Neuronal stem cell (in vitro differentiated cells): ENCODE measurements around the gene SCGB1C1.

ENCODE experiments used
- DNase-seq: peaks from one replicate; pipeline ENCODE4 v3.0.0-alpha.2; 2013; ENCODE audit warnings: low spot score
- H2AFZ ChIP-seq: one replicate; pipeline ENCODE4 v1.6.1; 2013; ENCODE audit warnings: mild to moderate bottlenecking, low read length, inconsistent platforms
- H2AK5ac ChIP-seq: 2 replicates; pipeline ENCODE4 v1.6.1; 2013; ENCODE audit warnings: low read depth, mild to moderate bottlenecking, inconsistent platforms, low read length, moderate library complexity, mixed read lengths
- H2BK120ac ChIP-seq: 2 replicates; pipeline ENCODE4 v1.6.1; 2013; ENCODE audit warnings: low read depth, mild to moderate bottlenecking, inconsistent platforms, low read length, moderate library complexity, mixed read lengths
- H2BK12ac ChIP-seq: one replicate; pipeline ENCODE4 v1.6.1; 2013; ENCODE audit warnings: low read length, inconsistent platforms
- H2BK15ac ChIP-seq: 2 replicates; pipeline ENCODE4 v1.6.1; 2013; ENCODE audit warnings: mild to moderate bottlenecking, low read length, inconsistent platforms, mixed read lengths
- H2BK5ac ChIP-seq: one replicate; pipeline ENCODE4 v1.6.1; 2013; ENCODE audit warnings: inconsistent platforms, mild to moderate bottlenecking, low read length, moderate library complexity
- H3K14ac ChIP-seq: one replicate; pipeline ENCODE4 v1.6.1; 2013; ENCODE audit warnings: low read length, inconsistent platforms
- H3K18ac ChIP-seq: 2 replicates; pipeline ENCODE4 v1.6.1; 2013; ENCODE audit warnings: low read length, inconsistent platforms
- H3K23ac ChIP-seq: 2 replicates; pipeline ENCODE4 v1.6.1; 2013; ENCODE audit warnings: low read depth, mild to moderate bottlenecking, mixed read lengths, low read length, inconsistent platforms; ENCODE audit not compliant: poor library complexity
- H3K27ac ChIP-seq: replicated peaks from 3 replicates; pipeline ENCODE4 v1.5.1; 2013; ENCODE audit warnings: low read length, inconsistent platforms
- H3K27me3 ChIP-seq, 3 experiments: 2 replicates each; pipeline ENCODE4 v1.6.1; 2013; ENCODE audit warnings: low read length in 3 of 3, mild to moderate bottlenecking in 2 of 3, inconsistent platforms in 1 of 3, low read depth in 1 of 3, mixed read lengths in 1 of 3, moderate library complexity in 1 of 3; ENCODE audit not compliant: control insufficient read depth in 3 of 3, insufficient read depth in 3 of 3
- H3K36me3 ChIP-seq, 2 donors: replicated peaks in 1 of 2; 2 replicates each; pipeline ENCODE4 v1.6.1; 2013; ENCODE audit warnings: low read length in 2 of 2; ENCODE audit not compliant: control insufficient read depth in 2 of 2, insufficient read depth in 2 of 2
- H3K4ac ChIP-seq: 2 replicates; pipeline ENCODE4 v1.6.1; 2013; ENCODE audit warnings: inconsistent platforms, mild to moderate bottlenecking, low read length, moderate library complexity
- H3K4me1 ChIP-seq, 2 donors: 1 replicate in 1 of 2; 2 replicates in 1 of 2; pipeline ENCODE4 v1.6.1; 2013; ENCODE audit warnings: low read length in 2 of 2, low read depth in 1 of 2; ENCODE audit not compliant: control insufficient read depth in 2 of 2, insufficient read depth in 1 of 2
- H3K4me2 ChIP-seq: one replicate; pipeline ENCODE4 v1.6.1; 2013; ENCODE audit warnings: mild to moderate bottlenecking, low read length, inconsistent platforms; ENCODE audit not compliant: insufficient read depth, poor library complexity, severe bottlenecking
- H3K4me3 ChIP-seq, 2 donors: 2 replicates each; pipeline ENCODE4 v1.5.1; 2013; ENCODE audit warnings: low read length in 2 of 2, mild to moderate bottlenecking in 2 of 2, inconsistent platforms in 1 of 2, moderate library complexity in 1 of 2
- H3K79me1 ChIP-seq: one replicate; pipeline ENCODE4 v1.6.1; 2013; ENCODE audit warnings: low read depth, mild to moderate bottlenecking, inconsistent platforms, low read length, moderate library complexity
- H3K9ac ChIP-seq: one replicate; pipeline ENCODE4 v1.6.1; 2013; ENCODE audit warnings: mild to moderate bottlenecking, low read depth, low read length, inconsistent platforms; ENCODE audit not compliant: poor library complexity
- H3K9me3 ChIP-seq, 2 donors: replicated peaks in 1 of 2; 2 replicates each; pipeline versions ENCODE3 to v1.6.1; 2013; ENCODE audit warnings: low read length in 2 of 2, mild to moderate bottlenecking in 2 of 2, inconsistent platforms in 1 of 2, low read depth in 1 of 2, mixed read lengths in 1 of 2, moderate library complexity in 1 of 2; ENCODE audit not compliant: control insufficient read depth in 2 of 2, insufficient read depth in 1 of 2
- H4K8ac ChIP-seq: one replicate; pipeline ENCODE4 v1.6.1; 2013; ENCODE audit warnings: low read depth, mild to moderate bottlenecking, inconsistent platforms, low read length, moderate library complexity
- H4K91ac ChIP-seq: one replicate; pipeline ENCODE4 v1.6.1; 2013; ENCODE audit warnings: low read length, low read depth, mild to moderate bottlenecking, inconsistent platforms; ENCODE audit not compliant: poor library complexity
- WGBS, 2 donors: extraction: QIAGEN DNeasy Blood & Tissue Kit; methylation state at CpG; one replicate each; pipeline ENCODE4 v1.1.7; 2013; ENCODE audit warnings: missing lambda C conversion rate in 2 of 2, mixed read lengths in 1 of 2; ENCODE audit not compliant: insufficient read length in 2 of 2, insufficient replicate concordance in 1 of 2; ENCODE audit errors: extremely low coverage in 2 of 2; 5-methylcytosine and 5-hydroxymethylcytosine counted together

The SCGB1C1 gene

GRCh38 chr11:210122-210802 lies 17.4 kb downstream of the SCGB1C1 start:
- H2BK15ac ChIP-seq: no peak overlapping the region
- H3K79me1 ChIP-seq: peaks cover 29% of the 10 kb centered on the region
- peak overlapping the region in 1 of 2 donors; percentile 91 for H3K4me3 ChIP-seq
- no peak overlapping the region for H3K4ac ChIP-seq
- H3K9me3 ChIP-seq: no peaks in the 10 kb centered on the region
- no peaks in the 10 kb centered on the region for H3K27me3 ChIP-seq
- H3K36me3 ChIP-seq: peaks cover 53 to 68% of the 10 kb centered on the region in 2 donors
- H4K91ac ChIP-seq: no peak overlapping the region
- H2AFZ ChIP-seq: no peak overlapping the region
- no CpG with 5 or more reads among the region's 9 CpGs for WGBS, 2 donors
- no peak overlapping the region for H3K27ac ChIP-seq
- H3K4me1 ChIP-seq: peaks cover 15 to 18% of the 10 kb centered on the region in 2 donors
- peak overlapping the region; percentile 52 for H3K23ac ChIP-seq
- no peak overlapping the region for H2BK5ac ChIP-seq
- no peak for DNase-seq
- H2AK5ac ChIP-seq: no peak overlapping the region
- H3K14ac ChIP-seq: no peak overlapping the region
- peak overlapping the region; percentile 56 for H3K9ac ChIP-seq
- H3K18ac ChIP-seq: no peak overlapping the region
- no peak overlapping the region for H4K8ac ChIP-seq
- no peak overlapping the region for H2BK12ac ChIP-seq
- H2BK120ac ChIP-seq: no peak overlapping the region
- H3K4me2 ChIP-seq: no peak overlapping the region

GRCh38 chr11:210803-211180 lies 17.9 kb downstream of the SCGB1C1 start:
- H2AFZ ChIP-seq: no peak overlapping the region
- no CpG with 5 or more reads among the region's 5 CpGs for WGBS, 2 donors
- peak overlapping the region; percentile 52 for H3K23ac ChIP-seq
- no peak overlapping the region for H4K8ac ChIP-seq
- H4K91ac ChIP-seq: no peak overlapping the region
- H3K4me3 ChIP-seq: no peak overlapping the region
- no peak overlapping the region for H2BK120ac ChIP-seq
- no peak overlapping the region for H3K27ac ChIP-seq
- no peak for DNase-seq
- no peaks in the 10 kb centered on the region for H3K9me3 ChIP-seq
- H3K27me3 ChIP-seq: no peaks in the 10 kb centered on the region
- no peak overlapping the region for H3K4me2 ChIP-seq
- H3K79me1 ChIP-seq: peaks cover 23% of the 10 kb centered on the region
- peaks cover 15 to 18% of the 10 kb centered on the region in 2 donors for H3K4me1 ChIP-seq
- peaks cover 54 to 68% of the 10 kb centered on the region in 2 donors for H3K36me3 ChIP-seq
- no peak overlapping the region for H3K18ac ChIP-seq
- H3K4ac ChIP-seq: no peak overlapping the region
- H2BK12ac ChIP-seq: no peak overlapping the region
- H2AK5ac ChIP-seq: no peak overlapping the region
- H2BK15ac ChIP-seq: no peak overlapping the region
- H3K9ac ChIP-seq: no peak overlapping the region
- no peak overlapping the region for H2BK5ac ChIP-seq
- no peak overlapping the region for H3K14ac ChIP-seq

- Histone ChIP-seq H2BK15ac (no peak overlapping the region), H3K4ac (no peak overlapping the region), H3K18ac (no peak overlapping the region), H2BK120ac (no peak overlapping the region), H2BK12ac (no peak overlapping the region), H3K9me3 (no peaks in the 10 kb centered on the region), H2AFZ (no peak overlapping the region), H2BK5ac (no peak overlapping the region), H3K4me3 (peak overlapping the region in 1 of 2 donors; percentile 5), H4K8ac (no peak overlapping the region), H3K9ac (no peak overlapping the region), H3K4me2 (no peak overlapping the region), H4K91ac (no peak overlapping the region), H3K79me1 (peaks cover 20% of the 10 kb centered on the region), H3K36me3 (peaks cover 57 to 71% of the 10 kb centered on the region in 2 donors), H3K14ac (no peak overlapping the region), H3K27me3 (no peaks in the 10 kb centered on the region), H2AK5ac (no peak overlapping the region), H3K4me1 (peaks cover 12 to 14% of the 10 kb centered on the region in 2 donors), H3K23ac (peak overlapping the region; percentile 25), H3K27ac (no peak overlapping the region)
- WGBS, 2 donors: no CpG with 5 or more reads among the region's 5 CpGs
- DNase-seq: no peak
Measured at GRCh38 chr11:211295-211694, 18.4 kb downstream of the SCGB1C1 start.

GRCh38 chr11:211741-212140 lies 18.9 kb downstream of the SCGB1C1 start:
- H3K9me3 ChIP-seq: no peaks in the 10 kb centered on the region
- no peak overlapping the region for H3K4ac ChIP-seq
- no peak overlapping the region for H3K9ac ChIP-seq
- no peak overlapping the region for H4K91ac ChIP-seq
- H3K27ac ChIP-seq: no peak overlapping the region
- H3K4me1 ChIP-seq: peaks cover 9 to 11% of the 10 kb centered on the region in 2 donors
- H2BK5ac ChIP-seq: no peak overlapping the region
- H3K4me2 ChIP-seq: no peak overlapping the region
- H3K36me3 ChIP-seq: peaks cover 62 to 75% of the 10 kb centered on the region in 2 donors
- no peak overlapping the region for H2AFZ ChIP-seq
- H3K79me1 ChIP-seq: peaks cover 20% of the 10 kb centered on the region
- no peak for DNase-seq
- no peak overlapping the region for H2BK12ac ChIP-seq
- no CpG with 5 or more reads among the region's 9 CpGs for WGBS, 2 donors
- no peak overlapping the region for H3K4me3 ChIP-seq
- no peak overlapping the region for H3K23ac ChIP-seq
- no peak overlapping the region for H4K8ac ChIP-seq
- H3K27me3 ChIP-seq: no peaks in the 10 kb centered on the region
- H2BK15ac ChIP-seq: no peak overlapping the region
- no peak overlapping the region for H3K14ac ChIP-seq
- H2AK5ac ChIP-seq: no peak overlapping the region
- no peak overlapping the region for H3K18ac ChIP-seq
- H2BK120ac ChIP-seq: no peak overlapping the region
